IPS-20b (cell line): ENCODE measurements around the gene AGMO.

Experiments used
- H3K27ac ChIP-seq: one replicate; pipeline ENCODE4 v1.5.1; 2013; ENCODE audit warnings: low read length
- H3K27me3 ChIP-seq: 2 replicates; pipeline ENCODE4 v1.6.1; 2013; ENCODE audit warnings: mild to moderate bottlenecking, low read length, inconsistent platforms; ENCODE audit not compliant: insufficient read depth
- H3K36me3 ChIP-seq: 2 replicates; pipeline ENCODE4 v1.6.1; 2013; ENCODE audit warnings: low read depth, mild to moderate bottlenecking, inconsistent platforms, low read length, moderate library complexity; ENCODE audit not compliant: insufficient read depth
- H3K4me1 ChIP-seq: 2 replicates; pipeline ENCODE4 v1.6.1; 2013; ENCODE audit warnings: mild to moderate bottlenecking, control low read depth, inconsistent platforms, low read length, moderate library complexity; ENCODE audit not compliant: insufficient read depth
- H3K4me3 ChIP-seq: 2 replicates; pipeline ENCODE4 v1.5.1; 2013; ENCODE audit warnings: mild to moderate bottlenecking, low read length, inconsistent platforms
- H3K9ac ChIP-seq: 2 replicates; pipeline ENCODE4 v1.6.1; 2013; ENCODE audit warnings: low read depth, mild to moderate bottlenecking, inconsistent platforms, low read length, moderate library complexity
- H3K9me3 ChIP-seq: 2 replicates; pipeline ENCODE4 v1.6.1; 2013; ENCODE audit warnings: mild to moderate bottlenecking, low read depth, low read length, inconsistent platforms; ENCODE audit not compliant: insufficient read depth

AGMO gene

DNA sequence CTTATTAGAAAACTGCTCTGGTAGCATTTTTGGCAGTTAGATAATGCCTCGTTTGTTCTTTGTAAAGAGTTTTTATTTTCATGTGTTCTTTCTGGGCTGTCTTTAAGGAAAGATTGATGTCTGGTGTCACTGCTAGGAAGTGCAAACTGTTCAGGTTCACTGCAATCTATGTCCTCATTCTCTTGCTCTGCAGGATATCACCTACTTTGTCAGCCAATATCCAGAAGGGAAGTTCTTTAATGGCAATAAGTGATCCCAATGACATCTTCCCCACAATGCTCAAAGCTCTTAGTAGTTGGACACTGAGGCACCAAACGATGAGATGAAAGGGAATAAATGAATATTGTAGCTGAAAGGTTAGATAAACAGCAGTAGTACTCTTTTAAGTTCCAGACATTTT, 115.1 kb downstream of the AGMO start:
- Histone ChIP-seq H3K27me3 (no peaks in the 10 kb centered on the region), H3K9ac (no peak overlapping the region), H3K9me3 (no peaks in the 10 kb centered on the region), H3K4me3 (no peak overlapping the region), H3K27ac (no peak overlapping the region), H3K36me3 (no peaks in the 10 kb centered on the region), H3K4me1 (no peaks in the 10 kb centered on the region)

DNA sequence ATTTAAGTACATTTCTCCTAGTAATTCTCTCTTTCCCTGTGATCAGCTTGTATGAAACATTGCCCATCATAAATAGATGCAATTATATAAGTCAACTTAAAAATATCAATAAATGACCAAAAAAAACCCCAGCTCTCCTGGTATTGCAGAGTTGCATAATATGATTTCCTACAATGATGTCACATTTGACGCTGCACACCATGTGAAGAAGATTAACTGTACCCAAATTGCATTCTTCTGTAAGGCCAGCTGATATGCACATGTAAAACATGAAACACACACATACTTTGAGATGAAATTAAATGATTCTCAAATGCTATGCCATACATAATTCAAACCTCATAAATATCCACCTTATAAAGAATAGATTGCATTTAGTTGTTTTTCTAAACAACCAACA, 115.5 kb downstream of the AGMO start:
- no peak overlapping the region for H3K9ac ChIP-seq
- no peaks in the 10 kb centered on the region for H3K27me3 ChIP-seq
- H3K36me3 ChIP-seq: no peaks in the 10 kb centered on the region
- no peak overlapping the region for H3K4me3 ChIP-seq
- no peaks in the 10 kb centered on the region for H3K4me1 ChIP-seq
- no peak overlapping the region for H3K27ac ChIP-seq
- H3K9me3 ChIP-seq: no peaks in the 10 kb centered on the region

DNA sequence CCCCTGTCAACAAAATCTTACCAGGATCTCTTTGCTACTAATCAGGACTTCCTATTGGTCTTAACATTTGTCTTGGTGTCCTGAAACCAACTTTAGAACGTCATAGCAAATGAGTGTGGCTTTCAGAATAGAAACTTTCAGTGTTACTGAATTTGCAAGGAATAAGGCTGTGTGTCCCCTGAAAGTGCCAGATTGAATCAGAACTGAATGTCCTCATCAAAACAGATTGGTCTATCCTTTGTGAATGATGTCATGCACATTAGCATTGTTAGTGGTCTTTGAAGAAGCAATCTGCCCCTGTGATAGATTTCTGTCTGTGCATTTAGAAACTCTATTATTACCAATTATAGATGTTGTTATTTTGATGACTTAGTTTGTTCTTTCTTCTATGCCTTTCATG, 119.9 kb downstream of the AGMO start:
- Histone ChIP-seq H3K27ac (no peak overlapping the region), H3K36me3 (no peaks in the 10 kb centered on the region), H3K4me1 (no peaks in the 10 kb centered on the region), H3K4me3 (no peak overlapping the region), H3K9me3 (no peaks in the 10 kb centered on the region), H3K27me3 (no peaks in the 10 kb centered on the region), H3K9ac (no peak overlapping the region)

DNA sequence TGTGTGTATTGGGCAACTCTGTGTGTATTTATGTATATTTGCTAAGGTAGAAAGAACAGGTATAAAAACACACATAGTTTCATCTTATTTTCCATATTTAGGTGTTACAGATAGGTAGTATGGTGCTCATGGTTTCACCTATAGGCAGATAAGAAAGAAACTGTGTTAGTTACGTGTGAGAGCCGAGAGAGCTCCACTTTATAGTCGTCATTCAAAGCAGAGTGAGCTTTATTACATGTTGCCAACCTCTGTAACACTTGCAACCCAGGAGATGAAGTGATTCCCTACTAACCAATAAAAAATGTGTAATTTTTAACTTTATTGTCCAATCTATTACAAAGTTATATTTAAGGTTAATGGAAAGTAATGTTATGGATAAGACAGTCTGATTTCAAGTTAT, 121.3 kb downstream of the AGMO start:
- Histone ChIP-seq H3K9me3 (no peaks in the 10 kb centered on the region), H3K9ac (no peak overlapping the region), H3K4me1 (no peaks in the 10 kb centered on the region), H3K36me3 (no peaks in the 10 kb centered on the region), H3K27ac (no peak overlapping the region), H3K4me3 (no peak overlapping the region), H3K27me3 (no peaks in the 10 kb centered on the region)

DNA sequence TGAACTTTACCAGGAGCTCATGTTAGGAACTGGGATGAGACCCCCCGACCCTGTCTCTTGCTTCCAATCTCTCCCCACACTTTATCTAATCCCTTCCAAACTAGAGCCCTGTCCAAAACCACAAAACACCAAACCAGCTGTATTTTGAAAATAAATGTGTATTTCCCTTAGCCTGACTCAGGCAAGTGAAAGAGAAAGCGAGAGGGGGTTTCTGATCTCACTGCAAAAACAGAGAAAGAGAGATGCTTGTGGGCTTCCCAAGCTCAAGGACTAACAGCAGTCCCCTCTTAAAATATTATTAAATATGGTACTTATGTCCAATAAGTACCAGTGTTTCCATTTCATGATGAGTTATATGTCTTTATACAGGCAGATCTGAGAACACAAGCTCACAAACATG, 122.0 kb downstream of the AGMO start:
- Histone ChIP-seq H3K4me1 (no peaks in the 10 kb centered on the region), H3K9ac (no peak overlapping the region), H3K9me3 (no peaks in the 10 kb centered on the region), H3K36me3 (no peaks in the 10 kb centered on the region), H3K4me3 (no peak overlapping the region), H3K27ac (no peak overlapping the region), H3K27me3 (no peaks in the 10 kb centered on the region)

DNA sequence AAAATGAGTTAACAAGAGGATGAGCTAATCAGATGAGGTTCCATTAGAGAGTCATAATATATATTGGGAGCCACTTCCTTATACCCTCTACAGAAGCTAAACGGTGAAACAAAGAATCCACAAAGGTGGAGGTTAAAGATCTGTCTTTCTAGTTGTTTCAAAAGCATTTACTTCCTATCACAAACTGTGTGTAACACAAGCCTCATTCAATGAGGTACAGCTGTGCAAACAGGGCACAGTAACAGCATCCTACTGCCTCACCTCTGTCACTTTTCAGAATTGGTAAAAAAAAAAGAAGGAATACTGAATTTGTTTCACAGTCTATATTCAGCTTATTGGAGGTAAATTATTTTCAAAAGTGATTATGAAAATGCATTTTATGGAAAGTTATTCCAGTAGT, 128.7 kb downstream of the AGMO start:
- no peak overlapping the region for H3K4me3 ChIP-seq
- H3K4me1 ChIP-seq: no peaks in the 10 kb centered on the region
- no peaks in the 10 kb centered on the region for H3K36me3 ChIP-seq
- H3K27me3 ChIP-seq: no peaks in the 10 kb centered on the region
- no peak overlapping the region for H3K27ac ChIP-seq
- no peak overlapping the region for H3K9ac ChIP-seq
- no peaks in the 10 kb centered on the region for H3K9me3 ChIP-seq

DNA sequence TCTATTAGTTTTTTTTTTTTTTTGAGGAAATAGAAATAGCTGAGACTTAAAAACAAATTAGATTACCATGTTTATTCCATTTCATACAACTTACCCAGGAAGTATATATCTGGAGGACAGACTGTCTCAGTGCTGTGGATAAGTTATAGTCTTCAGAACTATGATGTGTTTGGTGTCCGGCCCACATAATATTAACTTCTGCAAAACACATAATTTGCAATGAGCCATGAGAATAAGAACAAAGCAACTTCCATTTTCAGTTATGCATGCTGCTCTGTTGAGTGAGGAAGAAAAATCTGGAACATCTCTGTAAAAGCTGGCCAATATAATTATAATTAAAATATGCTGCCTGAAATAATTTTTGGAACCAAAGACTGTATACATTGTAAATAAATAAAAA, 130.9 kb downstream of the AGMO start:
- Histone ChIP-seq H3K9ac (no peak overlapping the region), H3K36me3 (no peaks in the 10 kb centered on the region), H3K9me3 (no peaks in the 10 kb centered on the region), H3K27me3 (no peaks in the 10 kb centered on the region), H3K4me1 (no peaks in the 10 kb centered on the region), H3K4me3 (no peak overlapping the region), H3K27ac (no peak overlapping the region)

DNA sequence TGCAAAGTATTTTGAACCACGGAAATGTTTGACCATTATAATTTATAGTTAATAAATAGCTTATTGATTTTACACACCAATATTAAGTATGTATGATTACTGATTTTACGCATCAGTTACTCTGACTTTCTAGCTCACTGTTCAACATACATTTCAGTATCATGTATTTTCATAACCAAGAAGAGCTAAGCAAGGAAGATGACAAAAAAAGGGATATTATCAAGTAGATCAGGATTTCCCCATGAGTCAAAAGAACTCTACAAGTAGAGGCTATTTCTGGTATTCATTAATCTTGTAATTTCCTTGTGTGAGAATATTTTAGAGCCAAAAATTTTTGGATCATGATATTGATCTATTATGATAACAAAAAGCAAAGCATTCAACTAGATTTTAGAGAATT, 131.6 kb downstream of the AGMO start:
- Histone ChIP-seq H3K9ac (no peak overlapping the region), H3K27me3 (no peaks in the 10 kb centered on the region), H3K27ac (no peak overlapping the region), H3K9me3 (no peaks in the 10 kb centered on the region), H3K36me3 (no peaks in the 10 kb centered on the region), H3K4me1 (no peaks in the 10 kb centered on the region), H3K4me3 (no peak overlapping the region)

DNA sequence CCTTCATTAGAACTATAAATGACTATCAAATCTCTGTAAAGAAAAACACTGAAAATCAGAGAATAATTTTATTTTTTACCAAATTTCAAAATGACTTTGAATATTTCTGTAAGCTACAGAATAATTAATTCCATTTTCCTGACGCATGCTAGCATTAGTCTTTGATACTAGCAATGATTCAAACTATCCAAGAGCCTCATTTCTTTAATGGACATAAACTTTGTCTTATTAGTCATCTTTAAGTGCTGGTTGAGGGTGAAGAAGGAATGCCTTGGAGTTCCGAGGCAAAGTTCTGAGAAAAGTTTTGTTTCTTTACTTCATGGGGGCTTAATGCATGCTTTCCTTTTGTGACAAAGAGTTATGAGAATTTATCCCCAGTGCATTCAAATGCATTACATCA, 137.3 kb downstream of the AGMO start:
- H3K4me3 ChIP-seq: no peak overlapping the region
- no peaks in the 10 kb centered on the region for H3K4me1 ChIP-seq
- no peak overlapping the region for H3K9ac ChIP-seq
- no peaks in the 10 kb centered on the region for H3K36me3 ChIP-seq
- no peaks in the 10 kb centered on the region for H3K27me3 ChIP-seq
- no peaks in the 10 kb centered on the region for H3K9me3 ChIP-seq
- H3K27ac ChIP-seq: no peak overlapping the region

DNA sequence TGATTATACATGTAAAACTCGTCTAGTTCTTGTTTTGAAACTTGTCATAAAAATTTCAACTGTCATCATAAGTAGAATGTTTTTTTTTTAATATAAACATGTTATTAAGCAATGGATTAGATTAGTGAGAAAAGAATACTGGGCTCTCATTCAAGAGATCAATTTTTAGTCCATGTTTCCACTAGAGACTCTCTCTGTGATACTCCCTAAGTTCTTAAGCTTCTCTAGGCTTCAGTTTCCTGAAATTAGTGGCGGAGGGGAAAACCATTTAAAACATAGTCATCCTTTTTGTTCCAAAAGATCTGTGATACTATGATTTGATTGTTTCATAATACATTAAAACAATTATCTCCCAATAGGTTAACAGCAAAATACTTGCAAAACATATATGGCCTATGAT, 142.2 kb downstream of the AGMO start:
- Histone ChIP-seq H3K9me3 (no peaks in the 10 kb centered on the region), H3K27ac (no peak overlapping the region), H3K9ac (no peak overlapping the region), H3K27me3 (no peaks in the 10 kb centered on the region), H3K36me3 (no peaks in the 10 kb centered on the region), H3K4me3 (no peak overlapping the region), H3K4me1 (no peaks in the 10 kb centered on the region)

DNA sequence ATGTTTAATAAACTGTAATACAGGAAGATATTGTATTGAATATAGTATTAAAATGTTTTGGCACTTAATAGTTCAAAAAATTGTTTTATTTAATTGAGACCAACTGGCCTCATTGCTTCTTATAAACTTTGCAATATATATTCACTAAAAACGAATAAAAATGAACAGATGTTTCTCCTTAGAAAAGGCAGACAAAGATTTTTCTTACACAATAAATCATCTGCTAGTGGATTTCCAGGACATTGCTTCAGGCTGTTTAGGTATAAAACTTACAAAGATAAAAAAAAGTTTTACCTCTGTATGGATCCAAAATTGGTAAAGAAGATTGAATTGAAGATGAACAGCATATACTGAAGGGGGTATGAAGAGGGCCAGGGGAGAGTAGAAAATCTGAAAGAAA, 143.6 kb downstream of the AGMO start:
- Histone ChIP-seq H3K27ac (no peak overlapping the region), H3K4me3 (no peak overlapping the region), H3K9me3 (no peaks in the 10 kb centered on the region), H3K36me3 (no peaks in the 10 kb centered on the region), H3K9ac (no peak overlapping the region), H3K27me3 (no peaks in the 10 kb centered on the region), H3K4me1 (no peaks in the 10 kb centered on the region)

DNA sequence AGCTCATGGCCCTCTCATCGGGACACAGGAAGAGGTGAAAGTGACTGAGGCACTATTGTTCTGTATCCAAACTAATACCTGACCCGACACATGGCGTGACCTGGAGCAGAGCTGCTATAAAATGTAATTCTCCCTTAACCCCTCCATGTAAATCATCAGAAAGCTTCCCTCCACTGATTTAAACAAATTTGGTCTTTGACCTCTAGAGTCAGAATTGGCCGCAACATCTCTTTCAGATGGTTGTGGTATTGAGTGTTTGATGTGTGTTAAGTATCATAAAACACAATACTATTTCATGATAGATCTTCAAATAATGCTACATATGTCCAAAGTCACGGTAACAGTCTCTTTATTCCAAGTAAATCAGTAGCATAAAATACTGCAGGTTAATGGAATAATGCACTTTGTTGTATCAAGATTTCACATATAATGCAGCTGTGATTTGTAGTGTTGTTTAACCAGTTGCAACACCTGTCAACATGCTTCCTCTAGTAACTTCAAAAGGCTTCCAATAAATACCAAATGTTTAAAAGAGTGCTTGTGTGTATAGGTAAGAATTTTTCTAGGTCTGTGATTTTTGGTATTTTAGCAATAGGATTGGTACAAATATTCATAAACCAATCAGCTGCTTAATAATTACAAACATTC, 144.3 kb downstream of the AGMO start:
- Histone ChIP-seq H3K4me3 (no peak overlapping the region), H3K9me3 (no peaks in the 10 kb centered on the region), H3K36me3 (no peaks in the 10 kb centered on the region), H3K27me3 (no peaks in the 10 kb centered on the region), H3K27ac (no peak overlapping the region), H3K4me1 (no peaks in the 10 kb centered on the region), H3K9ac (no peak overlapping the region)

DNA sequence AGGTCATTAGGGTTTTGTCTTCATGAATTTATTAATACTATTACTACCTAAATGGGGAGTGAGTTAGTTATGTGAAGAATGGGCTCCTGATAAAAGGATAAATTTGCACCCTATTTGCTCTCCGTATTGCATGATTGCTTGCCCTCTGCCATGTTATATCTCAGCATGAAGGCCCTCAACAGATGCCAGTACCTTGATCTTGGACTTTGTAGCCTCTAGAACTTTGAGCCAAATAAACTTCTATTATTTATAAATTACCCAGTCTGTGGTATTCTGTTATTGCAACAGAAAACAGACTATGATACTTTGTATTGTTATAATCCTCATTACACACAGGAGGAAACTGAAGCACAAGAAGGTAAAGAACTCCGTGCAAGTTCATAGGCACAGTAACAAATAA, 150.8 kb downstream of the AGMO start:
- Histone ChIP-seq H3K27ac (no peak overlapping the region), H3K9me3 (no peaks in the 10 kb centered on the region), H3K4me1 (no peaks in the 10 kb centered on the region), H3K36me3 (no peaks in the 10 kb centered on the region), H3K9ac (no peak overlapping the region), H3K27me3 (no peaks in the 10 kb centered on the region), H3K4me3 (no peak overlapping the region)
